CD4-positive, alpha-beta T cell treated with Interleukin-4 for 1 hour (primary cell): ENCODE results near the gene HSP90AA1.
"Not testable (repeated sequence)": the region's sequence is repeated elsewhere in the genome, so short reads cannot be mapped to it uniquely, and the experiment has no call there.

Experiments used
- DNase-seq, 2 donors: peaks; one replicate each; pipeline ENCODE4 v3.0.0-alpha.2; 2020 to 2022

The HSP90AA1 gene

DNA sequence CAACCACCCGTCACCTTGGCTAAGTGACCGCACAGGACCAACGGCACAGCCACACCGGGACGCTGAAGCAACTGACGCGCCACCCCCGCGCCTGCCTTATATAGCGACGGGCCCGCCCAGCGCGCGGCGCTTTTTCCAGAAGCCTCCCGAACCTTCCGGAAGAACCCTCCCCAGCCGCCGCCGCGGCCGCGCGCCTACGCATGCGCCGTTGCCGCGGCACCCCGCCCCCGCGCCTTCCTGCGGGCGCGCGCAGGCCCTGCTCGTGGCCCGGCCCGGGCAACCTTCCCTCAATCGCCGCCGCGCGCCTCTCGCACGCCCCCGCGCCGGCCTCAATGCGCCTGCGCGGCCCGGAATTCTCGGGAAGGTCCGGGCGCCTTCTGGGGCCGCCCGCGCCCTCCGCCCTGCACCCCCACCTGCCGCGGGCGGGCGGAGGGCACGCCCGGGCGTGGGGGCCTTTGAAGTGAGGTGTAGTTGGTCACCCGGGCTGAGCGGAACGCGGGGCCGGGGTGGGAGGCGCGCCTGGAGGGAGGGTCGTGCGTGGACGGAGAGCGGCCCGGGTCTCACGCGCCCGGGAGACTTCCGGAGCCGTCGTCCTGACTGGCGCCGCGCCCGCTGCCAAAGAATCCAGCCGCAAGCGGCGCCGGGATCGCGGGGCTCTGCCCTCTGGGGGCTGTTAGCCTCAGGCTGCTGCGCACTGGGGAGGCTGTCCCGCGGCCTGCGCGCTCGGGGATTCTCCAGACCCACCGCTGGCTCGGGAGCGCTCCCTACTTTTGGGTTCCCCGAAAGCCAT lies at the start of gene HSP90AA1:
Gene HSP90AA1, minus strand, starts transcription at position 73 of the 790 bp plus-strand sequence. CDS start 666 bp downstream, outside the sequence.
- peak; percentile 95 to 97 for DNase-seq

DNA sequence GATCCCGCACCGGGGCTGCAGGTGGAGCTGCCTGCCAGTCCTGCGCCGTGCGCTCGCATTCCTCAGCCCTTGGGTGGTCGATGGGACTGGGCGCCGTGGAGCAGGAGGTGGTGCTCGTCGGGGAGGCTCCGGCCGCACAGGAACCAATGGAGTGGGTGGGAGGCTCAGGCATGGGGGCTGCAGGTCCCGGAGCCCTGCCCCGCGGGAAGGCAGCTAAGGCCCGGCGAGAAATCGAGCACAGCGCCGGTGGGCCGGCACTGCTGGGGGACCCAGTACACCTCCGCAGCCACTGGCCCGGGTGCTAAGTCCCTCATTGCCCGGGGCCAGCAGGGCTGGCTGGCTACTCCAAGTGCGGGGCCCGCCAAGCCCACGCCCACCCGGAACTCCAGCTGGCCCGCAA lies 48.6 kb upstream of the HSP90AA1 start:
- not testable (repeated sequence) for DNase-seq

DNA sequence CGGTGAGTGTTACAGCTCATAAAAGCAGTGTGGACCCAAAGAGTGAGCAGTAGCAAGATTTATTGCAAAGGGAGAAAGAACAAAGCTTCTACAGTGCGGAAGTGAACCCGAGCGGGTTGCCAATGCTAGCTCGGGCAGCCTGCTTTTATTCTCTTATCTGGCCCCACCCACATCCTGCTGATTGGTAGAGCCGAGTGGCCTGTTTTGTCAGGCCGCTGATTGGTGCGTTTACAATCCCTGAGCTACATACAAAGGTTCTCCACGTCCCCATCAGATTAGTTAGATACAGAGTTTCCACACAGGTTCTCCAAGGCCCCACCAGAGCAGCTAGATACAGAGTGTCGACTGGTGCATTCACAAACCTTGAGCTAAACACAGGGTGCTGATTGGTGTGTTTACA lies 47.9 kb upstream of the HSP90AA1 start:
- not testable (repeated sequence) for DNase-seq

DNA sequence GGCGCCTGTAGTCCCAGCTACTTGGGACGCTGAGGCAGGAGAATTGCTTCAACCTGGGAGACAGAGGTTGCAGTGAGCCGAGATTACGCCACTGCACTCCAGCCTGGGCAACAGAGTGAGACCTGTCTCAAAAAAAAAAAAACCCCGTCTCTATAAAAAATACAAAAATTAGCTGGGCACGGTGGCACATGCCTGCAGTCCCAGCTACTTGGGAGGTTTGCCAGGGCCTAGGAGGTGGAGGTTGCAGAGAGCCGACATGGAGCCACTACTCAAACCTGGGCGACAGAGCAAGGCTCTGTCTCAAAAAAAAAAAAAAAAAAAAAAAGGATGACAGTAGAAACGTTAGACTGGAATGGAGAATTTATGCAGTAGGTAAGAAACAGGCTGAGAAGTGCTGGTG lies 47.2 kb upstream of the HSP90AA1 start:
- DNase-seq: not testable (repeated sequence)

DNA sequence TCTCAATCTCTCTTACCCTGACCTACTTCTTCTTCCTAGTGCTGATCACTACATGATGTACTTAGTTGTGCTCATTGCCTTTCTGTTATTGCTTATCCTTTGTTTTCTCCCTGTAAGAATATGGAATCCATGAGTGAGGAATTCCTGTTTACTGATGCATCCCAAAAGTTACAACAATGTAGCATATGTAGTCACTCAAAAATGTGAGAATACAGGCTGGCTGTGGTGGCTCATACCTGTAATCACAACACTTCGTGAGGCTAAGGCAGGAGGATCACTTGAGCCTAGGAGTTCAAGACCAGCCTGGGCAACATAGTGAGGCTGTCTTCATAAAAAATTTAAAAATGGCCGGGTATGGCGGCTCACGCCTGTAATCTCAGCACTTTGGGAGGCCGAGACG lies 44.9 kb upstream of the HSP90AA1 start:
- DNase-seq: no peak

DNA sequence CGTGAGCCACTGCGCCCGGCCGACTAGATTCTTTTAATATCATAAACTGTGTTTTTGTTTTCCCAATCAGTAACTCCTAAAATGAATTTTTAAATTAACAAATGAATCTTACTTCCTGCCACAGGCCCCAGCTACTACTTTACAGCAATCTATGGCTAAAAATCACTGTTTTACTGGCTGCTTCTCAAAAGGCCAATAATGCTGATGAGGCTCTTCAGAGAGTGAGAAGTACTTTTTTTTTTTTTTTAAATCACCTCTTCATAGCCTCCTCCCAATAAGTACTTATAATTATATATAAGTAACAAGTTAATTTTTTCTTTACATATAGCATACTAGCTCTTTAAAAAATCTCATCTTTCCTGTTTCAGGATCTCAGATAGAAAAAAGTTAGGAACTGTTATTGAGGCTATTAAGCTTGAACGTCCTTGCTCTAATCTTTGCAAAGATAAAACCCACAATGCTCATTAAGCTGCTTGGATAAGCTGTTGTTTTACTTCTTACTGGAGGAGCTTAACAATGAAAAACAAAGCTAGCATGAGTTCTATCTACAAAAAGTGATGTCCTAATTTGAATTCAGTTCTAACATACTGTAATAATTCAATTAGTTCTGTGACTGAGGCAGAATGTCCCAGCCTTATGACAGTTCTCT lies 40.1 kb upstream of the HSP90AA1 start:
- no peak for DNase-seq

DNA sequence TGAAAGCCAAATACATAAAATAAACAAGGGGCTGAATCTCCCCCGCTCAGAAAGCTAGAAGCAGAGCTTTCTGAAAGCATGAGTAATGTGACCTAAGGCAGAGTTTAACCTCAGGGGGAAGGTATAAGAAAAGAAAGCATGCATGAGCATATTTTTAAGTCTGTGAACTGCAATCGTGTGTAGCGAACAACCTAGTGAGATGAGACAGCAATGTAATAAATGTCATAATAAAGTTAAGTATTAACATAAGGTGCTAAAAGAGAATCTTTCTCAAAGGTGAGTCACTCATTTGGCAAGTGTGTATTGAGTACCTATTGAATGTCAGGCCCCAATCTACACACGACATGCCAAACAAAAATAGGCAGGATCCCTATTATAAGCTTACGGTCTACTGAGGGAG lies 38.7 kb upstream of the HSP90AA1 start:
- DNase-seq: no peak

DNA sequence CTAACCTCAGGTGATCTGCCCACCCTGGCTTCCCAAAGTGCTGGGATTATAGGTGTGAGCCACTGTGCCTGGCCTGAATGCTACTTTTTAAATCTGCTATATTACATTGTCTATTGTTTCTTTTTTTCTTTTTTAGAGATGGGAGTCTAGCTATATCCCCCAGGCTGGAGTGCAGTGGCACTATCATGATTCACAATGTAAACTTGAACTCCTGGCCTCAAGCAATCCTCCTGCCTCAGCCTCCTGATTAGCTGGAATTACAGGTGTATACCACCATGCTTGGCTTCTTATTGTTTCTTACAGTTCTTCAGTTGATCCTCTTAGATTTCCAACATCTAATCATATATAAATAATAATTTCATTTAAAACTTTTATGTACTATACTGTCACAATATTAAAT lies 37.6 kb upstream of the HSP90AA1 start:
- no peak for DNase-seq

DNA sequence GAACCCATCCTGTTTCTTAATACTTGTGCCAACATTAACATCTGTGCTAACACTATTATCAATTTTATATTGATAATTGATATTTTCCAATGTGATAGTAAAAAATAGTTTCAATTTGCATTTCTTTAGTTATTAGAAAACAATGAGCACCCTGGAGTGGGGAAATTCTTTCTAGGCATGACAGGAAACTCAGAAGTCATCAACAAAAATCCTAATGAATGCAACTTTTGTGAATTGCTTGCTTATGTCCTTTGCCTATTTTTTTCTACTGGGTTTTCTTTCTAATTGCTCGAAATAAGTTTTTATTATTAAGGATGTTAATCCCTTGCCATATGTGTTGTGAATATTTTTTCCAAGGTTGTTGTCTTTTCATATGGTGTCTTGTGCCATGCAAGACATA lies 34.7 kb upstream of the HSP90AA1 start:
- DNase-seq: no peak

DNA sequence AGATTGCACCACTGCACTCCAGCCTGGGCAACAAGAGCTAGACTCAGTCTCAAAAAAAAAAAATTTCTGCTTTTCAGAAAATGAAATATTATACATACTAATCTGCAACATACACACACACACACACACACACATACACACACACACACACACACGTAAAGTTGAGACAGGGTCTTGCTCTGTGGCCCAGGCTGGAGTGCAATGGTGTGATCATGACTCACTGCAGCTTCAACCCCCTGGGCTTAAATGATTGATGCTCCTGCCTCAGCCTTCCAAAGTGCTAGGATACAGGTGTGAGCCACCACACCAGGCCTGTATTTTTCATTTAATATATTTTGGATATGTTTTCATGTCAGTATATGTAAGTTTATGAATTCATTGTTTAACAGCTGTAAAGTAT lies 34.0 kb upstream of the HSP90AA1 start:
- no peak for DNase-seq

DNA sequence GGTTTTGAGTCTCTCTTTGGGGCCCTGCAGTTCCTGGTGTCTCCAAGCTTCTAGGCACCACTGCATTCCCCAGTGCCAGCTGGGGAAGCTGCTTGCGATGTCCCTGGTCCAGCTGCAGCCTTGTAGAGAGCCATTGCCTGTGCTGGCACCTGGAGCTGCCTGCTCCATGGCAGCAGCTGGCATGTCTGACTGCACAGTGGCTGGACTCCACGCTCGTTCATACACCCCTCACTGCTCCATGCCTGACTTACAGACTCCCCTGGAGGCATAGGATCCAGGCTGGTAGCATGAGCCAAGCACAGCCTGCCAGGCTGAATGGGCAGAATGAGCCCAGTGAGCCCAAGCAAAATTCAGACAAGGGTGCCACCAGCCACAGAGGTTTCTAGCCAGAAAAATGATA lies 31.0 kb upstream of the HSP90AA1 start:
- DNase-seq: no peak

DNA sequence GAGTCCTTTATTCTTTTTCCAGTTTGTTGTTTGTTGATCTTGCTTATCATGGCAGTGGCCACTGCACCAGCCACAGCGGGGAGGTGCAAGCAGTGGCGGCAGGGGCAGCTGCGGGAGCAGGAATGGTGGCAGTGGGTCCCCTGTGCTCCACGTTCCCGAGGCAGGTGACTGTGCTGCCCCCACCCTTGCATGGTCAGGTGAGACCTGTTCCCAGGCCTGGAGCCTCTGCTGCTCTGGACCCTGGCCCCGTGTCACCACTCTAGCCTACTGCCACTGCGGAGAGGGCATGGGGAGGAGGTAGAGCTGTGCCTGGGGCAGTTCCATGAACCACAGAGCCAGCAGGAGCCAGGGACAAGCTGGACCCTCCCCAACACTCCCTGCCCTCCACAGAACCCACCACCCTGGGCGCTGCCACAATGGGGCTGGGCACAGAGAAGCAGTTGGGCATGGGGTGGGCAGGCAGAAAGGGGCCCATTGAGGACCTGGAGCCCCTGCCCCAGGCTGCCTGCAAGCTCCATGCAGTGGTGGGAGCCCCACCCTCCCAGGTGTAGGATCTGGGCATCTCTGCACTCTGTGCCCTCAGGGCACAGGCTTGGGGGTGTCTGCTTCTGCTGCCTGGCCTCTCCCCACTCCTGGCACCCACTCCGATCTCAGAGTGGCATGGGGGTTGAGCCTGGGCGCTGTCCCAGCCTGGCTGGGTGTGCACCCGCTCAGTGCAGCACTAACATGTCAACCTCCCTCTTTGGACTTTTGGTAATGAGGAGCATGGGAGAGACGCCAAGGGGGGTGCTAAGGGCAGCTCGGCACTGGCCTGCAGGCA lies 29.7 kb upstream of the HSP90AA1 start:
- DNase-seq: no peak

DNA sequence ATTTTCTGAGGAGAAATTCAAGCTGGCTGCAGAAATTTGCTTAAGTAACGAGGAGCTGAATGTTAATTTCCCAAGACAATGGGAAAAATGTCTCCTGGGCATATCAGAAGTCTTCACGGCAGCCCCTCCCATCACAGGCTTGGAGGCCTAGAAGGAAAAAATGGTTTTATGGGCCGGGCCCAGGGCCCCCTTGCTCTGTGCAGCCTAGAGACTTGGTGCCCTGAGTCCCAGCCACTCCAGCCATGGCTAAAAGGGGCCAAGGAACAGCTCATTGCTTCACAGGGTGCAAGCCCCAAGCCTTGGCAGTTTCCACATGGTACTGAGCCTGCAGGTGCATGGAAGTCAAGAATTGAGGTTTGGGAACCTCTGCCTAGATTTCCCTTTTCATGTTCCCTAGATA lies 24.3 kb upstream of the HSP90AA1 start:
- DNase-seq: no peak

DNA sequence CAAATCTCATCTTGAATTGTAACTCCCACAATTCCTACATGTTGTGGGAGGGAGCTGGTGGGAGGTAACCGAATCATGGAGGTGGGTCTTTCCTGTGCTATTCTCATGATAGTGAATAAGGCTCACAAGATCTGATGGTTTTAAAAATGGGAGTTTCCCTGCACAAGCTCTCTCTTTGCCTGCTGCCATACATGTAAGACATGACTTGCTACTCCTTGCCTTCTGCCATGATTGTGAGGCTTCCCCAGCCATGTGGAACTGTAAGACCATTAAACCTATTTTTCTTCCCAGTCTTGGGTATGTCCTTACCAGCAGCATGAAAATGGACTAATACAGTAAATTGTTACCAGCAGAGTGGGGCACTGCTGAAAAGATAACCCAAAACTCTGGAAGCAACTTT lies 22.5 kb upstream of the HSP90AA1 start:
- not testable (repeated sequence) for DNase-seq

DNA sequence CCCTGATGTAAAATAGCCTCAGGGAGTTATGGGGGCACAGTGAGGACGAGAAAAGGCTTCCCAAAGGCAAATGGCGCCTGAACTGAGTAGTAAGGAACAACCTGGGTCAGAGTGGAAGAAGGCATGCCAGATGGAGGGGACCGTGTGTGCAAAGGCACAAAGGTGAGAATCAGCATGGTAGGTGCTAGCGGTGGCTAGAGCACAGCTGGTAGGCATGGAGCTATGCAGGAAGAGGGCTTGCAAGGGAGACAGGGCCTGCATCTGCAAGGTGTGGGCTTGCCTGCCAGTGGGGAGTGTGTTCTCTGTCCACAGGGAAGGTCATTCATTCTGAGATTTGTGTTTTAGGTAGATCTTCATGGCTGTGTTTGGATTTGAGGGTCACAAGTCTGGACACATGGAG lies 18.5 kb upstream of the HSP90AA1 start:
- no peak for DNase-seq

DNA sequence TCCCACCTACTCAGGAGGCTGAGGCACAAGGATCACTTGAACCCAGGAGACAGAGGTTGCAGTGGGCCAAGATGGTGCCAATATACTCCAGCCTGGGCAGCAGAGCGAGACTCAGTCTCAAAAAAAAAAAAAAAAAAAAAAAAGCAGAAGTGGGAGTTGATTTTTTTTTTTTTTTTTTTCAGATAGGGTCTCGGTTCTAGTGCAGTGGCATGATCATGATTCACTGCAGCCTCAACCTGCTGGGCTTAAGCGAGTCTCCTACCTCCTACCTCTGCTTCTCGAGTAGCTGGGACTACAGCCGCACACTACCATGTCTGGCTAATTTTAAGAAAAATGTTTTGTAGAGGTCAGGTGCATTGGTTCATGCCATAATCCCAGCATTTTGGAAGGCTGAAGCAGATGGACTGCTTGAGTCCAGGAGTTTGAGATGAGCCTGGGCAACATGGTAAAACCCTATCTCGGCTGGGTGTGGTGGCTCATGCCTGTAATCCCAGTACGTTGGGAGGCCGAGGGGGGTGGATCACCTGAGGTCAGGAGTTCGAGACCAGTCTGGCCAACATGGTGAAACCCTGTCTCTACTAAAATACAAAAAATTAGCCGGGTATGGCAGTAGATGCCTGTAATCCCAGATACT lies 16.3 kb upstream of the HSP90AA1 start:
- DNase-seq: no peak

DNA sequence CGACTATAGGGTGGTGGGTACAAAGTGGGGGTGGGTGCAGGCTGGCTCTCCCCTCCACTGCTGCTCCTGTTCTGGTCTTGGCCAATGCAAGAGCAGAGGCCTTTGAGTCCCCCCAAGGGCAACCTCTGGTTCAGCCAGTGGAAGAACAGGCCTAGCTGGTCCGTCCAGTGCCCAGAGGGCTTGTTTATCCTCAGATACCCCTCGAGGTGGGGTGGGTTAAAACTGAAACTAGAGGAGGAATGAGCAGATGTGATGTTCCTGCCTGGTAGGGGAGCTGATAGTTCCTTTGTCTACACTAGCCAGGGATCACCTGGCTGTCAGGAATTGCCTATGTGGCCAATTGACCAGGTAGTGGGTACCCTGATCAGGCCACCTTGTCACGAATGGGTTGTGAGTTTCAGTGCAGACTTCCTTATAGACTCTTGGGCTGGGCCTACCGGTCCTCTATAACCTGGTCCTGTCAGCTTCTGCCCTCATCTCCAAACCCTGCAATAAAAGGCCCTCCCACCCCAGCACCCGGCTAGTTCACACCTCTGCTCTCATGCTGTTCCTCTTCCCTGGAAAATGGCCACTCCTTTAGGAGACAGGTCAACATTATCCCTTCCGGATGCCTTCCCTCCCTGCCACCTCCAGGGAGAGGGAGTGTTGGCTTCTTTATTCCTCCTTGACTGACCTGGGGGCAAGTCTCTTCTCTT lies 10.7 kb upstream of the HSP90AA1 start:
- DNase-seq: no peak

DNA sequence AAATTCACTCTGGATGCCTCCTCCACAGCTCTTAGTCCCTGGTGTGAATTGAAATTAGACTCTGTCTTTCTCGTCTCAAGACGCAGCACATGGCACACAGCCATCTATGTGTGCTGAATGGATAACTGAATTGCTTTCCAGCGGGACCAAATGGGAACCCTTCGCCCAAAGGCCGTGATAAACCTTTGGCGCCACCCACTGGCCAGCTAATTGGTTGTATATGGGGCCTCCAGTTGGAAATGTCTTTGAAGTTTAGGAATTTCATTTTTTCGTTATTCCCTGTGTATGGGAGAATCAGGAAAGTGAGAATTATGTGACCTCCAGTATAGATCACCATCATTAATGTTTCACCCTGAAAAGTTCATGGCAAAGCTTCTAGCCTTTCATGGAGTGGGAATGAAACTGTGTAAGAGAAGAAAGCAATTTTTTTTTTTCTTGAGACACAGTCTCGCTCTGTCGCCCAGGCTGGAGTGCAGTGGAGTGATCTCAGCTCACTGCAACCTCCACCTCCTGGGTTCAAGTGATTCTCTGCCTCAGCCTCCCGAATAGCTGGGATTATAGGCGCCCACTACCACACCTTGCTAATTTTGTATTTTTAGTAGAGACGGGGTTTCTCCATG lies 9.8 kb upstream of the HSP90AA1 start:
- peak; percentile 68 to 71 for DNase-seq

DNA sequence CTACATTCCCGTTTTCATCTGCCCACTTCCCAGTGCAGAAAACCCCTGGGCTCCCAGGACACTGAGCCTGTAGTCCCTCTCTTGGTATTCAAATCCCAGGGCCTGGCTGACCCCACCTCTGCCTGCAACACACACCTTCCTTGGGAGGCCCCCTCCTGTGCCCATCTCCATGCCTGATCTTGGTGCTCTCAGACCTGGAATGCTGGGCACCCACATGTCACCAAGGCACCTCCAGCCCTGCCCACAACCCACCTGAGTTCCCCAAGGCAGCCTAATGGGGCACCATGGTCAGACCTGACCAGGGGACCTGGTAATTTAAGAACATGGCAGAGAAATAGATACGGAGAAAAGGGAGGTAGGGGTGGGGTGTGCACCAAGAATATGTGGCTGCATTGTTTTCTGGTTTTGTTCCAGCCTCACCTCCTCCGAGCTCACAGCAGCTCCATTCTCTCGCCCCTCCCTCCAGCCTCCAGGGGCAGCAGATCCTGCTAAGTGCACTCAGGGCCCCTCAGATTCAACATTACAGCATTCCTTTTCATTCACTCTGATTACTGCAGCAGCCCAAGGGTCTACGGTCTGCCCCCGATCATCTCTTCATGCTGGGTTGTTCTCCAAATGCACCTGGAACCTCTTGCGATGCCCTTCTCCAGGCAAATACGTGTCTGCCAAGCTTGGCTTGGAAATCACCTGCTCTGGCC lies 9.2 kb upstream of the HSP90AA1 start:
- no peak for DNase-seq

DNA sequence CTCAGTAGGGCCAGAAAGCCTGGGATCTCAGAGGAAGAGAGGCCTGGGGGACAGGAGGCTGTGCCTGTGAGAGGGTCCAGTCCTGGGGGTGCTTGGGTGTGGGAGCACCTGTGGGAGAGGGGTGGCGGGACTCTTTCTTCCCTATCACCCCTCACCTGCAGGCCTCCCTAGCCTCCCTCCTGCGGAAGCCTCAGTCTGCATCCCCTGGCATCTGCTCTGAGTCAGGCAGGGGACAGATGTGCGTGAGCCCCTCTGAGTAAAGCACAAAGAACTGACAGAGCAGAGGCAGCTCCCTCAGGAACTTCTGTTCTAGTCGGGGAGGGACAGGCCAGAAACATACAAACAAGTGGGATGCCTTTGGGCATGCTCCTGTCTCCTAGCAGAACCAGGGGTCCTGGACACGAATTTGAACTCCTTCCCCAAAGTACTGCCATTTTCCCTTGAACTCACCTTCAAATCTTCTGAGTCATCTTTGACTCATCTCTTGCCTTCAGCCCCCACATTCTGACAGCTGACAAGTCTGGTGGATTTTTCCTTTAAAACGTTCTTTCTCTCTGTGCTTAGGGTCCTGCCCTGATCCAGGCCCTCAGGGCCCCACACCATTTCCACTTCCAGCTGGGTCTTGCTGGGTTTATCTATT lies 8.5 kb upstream of the HSP90AA1 start:
- DNase-seq: no peak

DNA sequence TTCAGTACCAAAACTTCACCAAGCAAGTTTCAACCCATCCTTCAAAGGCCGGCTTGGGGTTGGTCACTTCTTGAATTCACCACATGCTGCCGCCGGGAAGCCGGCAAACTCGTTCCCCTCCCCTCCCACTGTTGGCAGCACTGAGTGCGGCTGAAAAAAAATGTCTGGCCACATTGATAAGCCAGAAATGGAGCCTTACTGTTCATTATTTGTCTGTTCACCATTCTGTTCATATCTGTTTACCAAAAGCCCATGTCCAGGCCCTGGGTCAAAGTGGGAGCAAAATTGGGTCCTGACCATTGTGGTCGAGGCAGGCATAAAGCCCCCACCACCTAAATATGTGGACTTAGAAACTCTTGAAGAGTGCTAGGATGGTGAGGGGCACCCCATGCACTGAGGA lies 7.3 kb upstream of the HSP90AA1 start:
- DNase-seq: no peak
